ENCODE results near the gene DNAJB6.
"Not testable (repeated sequence)": the region's sequence is repeated elsewhere in the genome, so short reads cannot be mapped to it uniquely, and the experiment has no call there.

The DNAJB6 gene

GRCh38 chr7:157445246-157445955 is 108.6 kb downstream of the DNAJB6 start:
- DNase-seq: no peak

DNA sequence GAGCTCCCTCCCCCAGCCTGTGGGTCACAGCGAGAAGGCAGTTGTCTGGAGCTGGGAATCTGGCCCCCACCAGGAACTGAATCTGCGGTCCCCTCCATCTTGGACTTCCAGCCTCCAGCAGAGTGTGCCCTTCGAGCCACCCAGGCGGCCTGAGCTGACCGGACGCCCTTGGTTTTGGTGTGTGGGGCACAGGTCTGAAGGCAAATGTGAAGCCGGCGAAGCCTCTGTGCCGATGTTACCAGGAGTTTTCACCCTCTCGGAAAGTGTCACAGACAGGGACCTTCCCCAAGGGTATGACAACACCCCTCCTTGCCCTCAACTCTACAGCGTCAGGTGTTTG is 109.1 kb downstream of the DNAJB6 start:
- DNase-seq: no peak

GRCh38 chr7:157446322-157446721 is 109.5 kb downstream of the DNAJB6 start:
- DNase-seq: no peak

GRCh38 chr7:157454003-157454402 is 117.2 kb downstream of the DNAJB6 start:
- not testable (repeated sequence) for DNase-seq

DNA sequence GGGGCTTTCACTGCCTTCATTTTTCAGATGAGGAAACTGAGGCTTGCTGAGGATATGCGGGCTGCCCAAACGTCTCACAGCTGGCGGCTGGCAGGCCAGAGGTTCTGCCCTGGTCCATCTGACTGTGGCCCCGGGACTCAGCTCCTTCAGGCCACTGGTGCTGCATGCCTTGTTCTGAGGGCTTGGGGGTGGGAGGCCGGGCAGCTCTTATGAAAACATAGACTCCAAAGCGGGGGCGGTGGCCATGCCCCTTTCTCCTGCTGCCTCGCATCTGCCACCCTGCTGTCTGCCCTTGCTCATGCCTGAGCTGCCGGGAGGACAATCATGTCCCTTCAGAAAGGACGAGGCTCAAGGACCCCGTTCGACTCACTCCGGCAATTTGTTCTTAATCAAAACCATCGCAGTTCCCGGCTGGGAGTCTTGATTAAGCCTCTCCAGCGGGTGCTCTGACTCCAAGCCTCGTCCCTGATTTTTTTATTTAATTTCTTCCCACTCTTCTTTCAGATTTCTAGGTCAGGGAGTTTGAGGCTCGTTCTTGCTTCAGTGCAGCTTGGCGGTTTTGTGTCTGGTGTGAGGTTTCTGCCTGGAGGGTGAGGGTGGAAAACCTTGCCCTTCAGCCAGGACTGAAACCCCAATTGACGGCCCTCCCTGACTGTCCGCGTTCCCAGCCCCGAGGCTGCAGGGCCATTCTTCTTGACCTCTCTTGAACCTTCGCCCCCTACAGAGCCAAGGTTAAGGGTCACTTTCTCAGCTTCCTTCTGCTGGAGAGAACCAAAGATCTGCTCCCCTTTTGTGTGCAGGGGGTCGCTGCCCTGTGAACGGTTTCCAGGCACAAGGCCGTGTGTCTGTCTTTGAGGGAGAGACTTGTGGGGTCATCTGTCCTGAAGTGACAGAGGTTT is 120.8 kb downstream of the DNAJB6 start:
- no peak for DNase-seq

GRCh38 chr7:157458254-157458633 is 121.4 kb downstream of the DNAJB6 start:
- DNase-seq: no peak

DNA sequence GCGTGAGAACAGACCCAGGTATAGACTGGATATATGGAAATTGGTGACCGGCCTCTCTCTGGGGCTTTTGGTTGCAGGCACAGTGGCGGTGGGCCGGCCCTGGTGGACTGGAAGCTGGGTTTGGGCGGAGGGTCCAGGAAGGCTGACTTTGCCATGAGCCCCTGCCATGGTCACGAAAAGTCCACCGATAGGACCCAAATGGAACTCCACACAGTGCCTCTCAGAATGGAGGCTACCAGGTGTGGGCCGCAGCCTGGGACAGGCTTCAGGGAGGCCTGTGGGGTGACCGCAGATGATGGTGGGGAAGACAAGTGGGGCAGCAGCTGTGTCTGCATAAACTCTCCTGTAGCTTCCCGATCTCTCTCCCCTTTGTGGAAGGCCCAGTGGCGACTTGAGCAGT is 123.2 kb downstream of the DNAJB6 start:
- DNase-seq: no peak

DNA sequence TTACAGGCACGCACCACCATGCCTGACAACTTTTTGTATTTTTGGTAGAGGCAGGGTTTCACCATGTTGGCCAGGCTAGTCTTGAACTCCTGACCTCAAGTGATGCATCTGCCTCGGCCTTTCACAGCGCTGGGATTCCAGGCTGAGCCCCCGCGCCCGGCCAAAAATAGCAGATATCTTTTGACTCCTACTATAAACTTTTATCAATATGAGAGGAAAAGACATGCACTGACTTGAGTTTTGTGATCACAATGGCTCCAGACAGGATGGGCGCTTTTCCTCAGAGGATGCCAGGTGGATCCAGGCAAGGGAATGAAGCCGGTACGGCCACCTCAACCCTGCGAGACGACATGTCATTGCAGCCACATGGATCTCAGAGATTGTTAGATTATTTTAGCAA is 123.9 kb downstream of the DNAJB6 start:
- no peak for DNase-seq

- DNase-seq: peak; percentile 59
Observed at GRCh38 chr7:157461573-157462418, 125.0 kb downstream of the DNAJB6 start.

DNA sequence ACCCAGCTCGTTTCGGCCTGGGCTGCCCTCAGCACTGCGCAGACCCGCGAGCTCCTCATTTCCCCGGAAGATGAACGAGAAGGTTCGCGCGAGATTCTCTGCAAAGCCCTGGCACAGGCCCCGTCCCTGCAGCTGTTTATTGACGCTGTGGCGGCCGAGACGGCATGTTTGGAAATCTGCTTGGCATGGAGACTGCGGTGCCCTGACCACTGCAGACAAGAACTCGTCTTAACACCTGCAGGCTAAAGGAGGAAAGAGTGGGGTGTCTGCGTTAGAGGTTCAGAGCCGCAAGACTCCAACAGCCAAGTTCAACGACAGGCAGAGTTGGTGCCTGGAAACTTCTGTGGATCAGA is 125.6 kb downstream of the DNAJB6 start:
- peak; percentile 57 for DNase-seq

- DNase-seq: no peak
Observed at GRCh38 chr7:157462840-157463239, 126.0 kb downstream of the DNAJB6 start.

DNA sequence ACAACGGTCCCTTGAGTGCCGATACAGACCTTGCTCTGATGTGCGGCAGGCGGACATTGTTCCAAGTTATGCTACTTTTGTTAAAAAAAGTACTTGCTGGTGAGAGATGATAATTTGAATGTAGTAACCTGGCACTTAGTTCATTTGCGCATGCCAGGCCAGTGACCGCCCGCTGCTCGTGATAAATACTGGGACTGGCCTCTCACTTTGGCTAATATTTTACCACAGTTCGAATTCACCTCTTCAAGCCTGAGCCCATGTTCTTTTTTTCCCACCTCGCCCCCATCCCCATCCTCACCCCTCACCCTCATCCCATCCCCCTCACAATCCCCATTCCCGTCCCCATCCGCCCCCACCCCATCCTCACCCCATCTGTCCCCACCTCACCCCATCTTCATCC is 126.4 kb downstream of the DNAJB6 start:
- DNase-seq: no peak

- no peak for DNase-seq
Observed at GRCh38 chr7:157464111-157464970, 127.5 kb downstream of the DNAJB6 start.

- no peak for DNase-seq
Observed at GRCh38 chr7:157464971-157465886, 128.4 kb downstream of the DNAJB6 start.

- DNase-seq: no peak
Observed at GRCh38 chr7:157465891-157466866, 129.4 kb downstream of the DNAJB6 start.

DNA sequence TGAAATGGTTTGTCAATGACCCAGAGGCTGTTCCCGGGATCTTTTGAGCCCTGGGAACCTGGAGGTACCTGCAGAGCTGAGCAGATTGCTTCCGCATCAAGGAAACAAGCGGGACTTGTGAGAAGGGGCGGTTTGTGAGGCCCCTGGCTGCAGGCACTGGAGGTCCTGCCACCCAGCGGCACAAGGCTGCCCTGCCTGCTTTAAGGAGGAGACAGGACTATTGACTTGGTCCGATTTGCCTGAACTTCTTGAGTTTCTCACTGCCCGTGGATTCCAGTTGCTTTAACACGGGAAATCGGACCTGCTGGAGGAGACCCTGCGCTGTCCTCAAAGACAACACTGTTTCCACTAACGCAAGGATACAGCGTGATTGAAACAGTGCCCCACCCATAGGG is 130.1 kb downstream of the DNAJB6 start:
- no peak for DNase-seq

Data from NCI-H69 (cell line).